HEK293 (cell line): ENCODE data around the gene ARL5A.

Source experiments
- CTCF ChIP-seq: fragments of 450-650 bp; formaldehyde crosslinking; IDR thresholded peaks from 2 replicates; pipeline ENCODE4 v1.5.1; 2016; ENCODE audit warnings: missing biosample characterization, missing genetic modification characterization
- GLI2 ChIP-seq: fragments of 450-650 bp; formaldehyde crosslinking; IDR thresholded peaks from 2 replicates; pipeline ENCODE4; 2017; ENCODE audit warnings: missing biosample characterization, missing genetic modification characterization, low read depth, borderline replicate concordance
- HOXC10 ChIP-seq: sonication (generic); formaldehyde crosslinking; IDR thresholded peaks from 2 replicates; pipeline ENCODE4 v1.8.1; 2023; ENCODE audit warnings: mild to moderate bottlenecking, missing genetic modification reagents
- ZNF239 ChIP-seq: fragments of 450-650 bp; formaldehyde crosslinking; IDR thresholded peaks from 2 replicates; pipeline ENCODE4 v1.5.1; 2016; ENCODE audit warnings: missing biosample characterization, missing genetic modification characterization
- ZNF274 ChIP-seq, 2 experiments: fragments of 200-500 bp in 1 of 2; fragments of 450-650 bp in 1 of 2; sonication (Bioruptor generic) in 1 of 2; formaldehyde crosslinking in 1 of 2; IDR thresholded peaks; 2 replicates each; pipeline versions ENCODE4 v1.5.1 to v1.6.1; 2014 to 2016; ENCODE audit warnings: borderline replicate concordance in 1 of 2, inconsistent platforms in 1 of 2, low read length in 1 of 2, missing biosample characterization in 1 of 2, missing genetic modification characterization in 1 of 2

GRCh38 chr2:151872463-151872862 lies 44.2 kb upstream of the ARL5A start:
- TF ChIP-seq ZNF274 (IDR thresholded peaks at IDR 0.05; ENCODE audit: low read length) = no peak
- no peak for TF ChIP-seq ZNF274 (tag by site-specific recombination; IDR thresholded peaks at IDR 0.05; ENCODE audit: borderline replicate concordance)
- no peak for TF ChIP-seq GLI2
- no peak for TF ChIP-seq ZNF239 (tag by site-specific recombination)
- no peak for TF ChIP-seq HOXC10 (CRISPR knock-in tag)
- no peak for TF ChIP-seq CTCF (tag by site-specific recombination)
